Measurements from ENCODE around the gene CYP2A6.
A peak's percentile ranks its signal among the peaks of the same experiment; 100 is the strongest.
"Not testable (repeated sequence)": the region's sequence is repeated elsewhere in the genome, so short reads cannot be mapped to it uniquely, and the experiment has no call there.

The CYP2A6 gene, protein sequence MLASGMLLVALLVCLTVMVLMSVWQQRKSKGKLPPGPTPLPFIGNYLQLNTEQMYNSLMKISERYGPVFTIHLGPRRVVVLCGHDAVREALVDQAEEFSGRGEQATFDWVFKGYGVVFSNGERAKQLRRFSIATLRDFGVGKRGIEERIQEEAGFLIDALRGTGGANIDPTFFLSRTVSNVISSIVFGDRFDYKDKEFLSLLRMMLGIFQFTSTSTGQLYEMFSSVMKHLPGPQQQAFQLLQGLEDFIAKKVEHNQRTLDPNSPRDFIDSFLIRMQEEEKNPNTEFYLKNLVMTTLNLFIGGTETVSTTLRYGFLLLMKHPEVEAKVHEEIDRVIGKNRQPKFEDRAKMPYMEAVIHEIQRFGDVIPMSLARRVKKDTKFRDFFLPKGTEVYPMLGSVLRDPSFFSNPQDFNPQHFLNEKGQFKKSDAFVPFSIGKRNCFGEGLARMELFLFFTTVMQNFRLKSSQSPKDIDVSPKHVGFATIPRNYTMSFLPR

GRCh38 chr19:40850277-40850676, at the start of gene CYP2A6:
Gene CYP2A6, minus strand, starts transcription at chr19:40850447. Its CDS starts 21 bp downstream, at chr19:40850426.
- not testable (repeated sequence) for DNase-seq (ENCODE audit: low read depth); H3K4me3 ChIP-seq (ENCODE audit: low read length)

GRCh38 chr19:40899964-40900363, 49.7 kb upstream of the CYP2A6 start:
- H3K4me3 ChIP-seq (ENCODE audit: low read length); DNase-seq (ENCODE audit: low read depth): not testable (repeated sequence)

- not testable (repeated sequence) for H3K4me3 ChIP-seq (ENCODE audit: low read length)
- peak; percentile 7 for DNase-seq (ENCODE audit: low read depth)
These were observed 46.9 kb upstream of the CYP2A6 start for GRCh38 chr19:40896843-40897789.

DNA sequence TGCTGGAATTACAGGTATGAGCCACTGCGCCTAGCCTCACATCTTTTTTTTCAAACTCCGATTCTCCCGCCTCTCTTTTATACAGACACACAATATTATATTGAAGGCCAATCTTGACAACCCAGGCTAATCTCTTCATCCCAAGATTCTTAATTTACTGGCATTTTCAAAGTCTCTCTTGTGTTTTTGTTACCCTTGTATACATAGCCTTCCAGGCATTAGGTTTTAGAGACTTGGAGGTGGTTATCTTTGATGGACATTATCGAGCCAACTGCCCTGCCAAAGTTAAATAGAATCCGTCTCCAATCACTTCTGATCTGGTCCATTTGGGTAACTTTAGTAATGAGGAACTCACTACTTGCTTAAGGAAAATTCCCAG, 46.2 kb upstream of the CYP2A6 start:
- H3K4me3 ChIP-seq (ENCODE audit: low read length) = no peak overlapping the region
- TF ChIP-seq, protein P1, sequence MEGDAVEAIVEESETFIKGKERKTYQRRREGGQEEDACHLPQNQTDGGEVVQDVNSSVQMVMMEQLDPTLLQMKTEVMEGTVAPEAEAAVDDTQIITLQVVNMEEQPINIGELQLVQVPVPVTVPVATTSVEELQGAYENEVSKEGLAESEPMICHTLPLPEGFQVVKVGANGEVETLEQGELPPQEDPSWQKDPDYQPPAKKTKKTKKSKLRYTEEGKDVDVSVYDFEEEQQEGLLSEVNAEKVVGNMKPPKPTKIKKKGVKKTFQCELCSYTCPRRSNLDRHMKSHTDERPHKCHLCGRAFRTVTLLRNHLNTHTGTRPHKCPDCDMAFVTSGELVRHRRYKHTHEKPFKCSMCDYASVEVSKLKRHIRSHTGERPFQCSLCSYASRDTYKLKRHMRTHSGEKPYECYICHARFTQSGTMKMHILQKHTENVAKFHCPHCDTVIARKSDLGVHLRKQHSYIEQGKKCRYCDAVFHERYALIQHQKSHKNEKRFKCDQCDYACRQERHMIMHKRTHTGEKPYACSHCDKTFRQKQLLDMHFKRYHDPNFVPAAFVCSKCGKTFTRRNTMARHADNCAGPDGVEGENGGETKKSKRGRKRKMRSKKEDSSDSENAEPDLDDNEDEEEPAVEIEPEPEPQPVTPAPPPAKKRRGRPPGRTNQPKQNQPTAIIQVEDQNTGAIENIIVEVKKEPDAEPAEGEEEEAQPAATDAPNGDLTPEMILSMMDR (IDR thresholded peaks at IDR 0.05; ENCODE audit: insufficient read depth, low read depth, low read length, missing control alignments) = no peak
- DNase-seq (ENCODE audit: low read depth) = no peak

DNA sequence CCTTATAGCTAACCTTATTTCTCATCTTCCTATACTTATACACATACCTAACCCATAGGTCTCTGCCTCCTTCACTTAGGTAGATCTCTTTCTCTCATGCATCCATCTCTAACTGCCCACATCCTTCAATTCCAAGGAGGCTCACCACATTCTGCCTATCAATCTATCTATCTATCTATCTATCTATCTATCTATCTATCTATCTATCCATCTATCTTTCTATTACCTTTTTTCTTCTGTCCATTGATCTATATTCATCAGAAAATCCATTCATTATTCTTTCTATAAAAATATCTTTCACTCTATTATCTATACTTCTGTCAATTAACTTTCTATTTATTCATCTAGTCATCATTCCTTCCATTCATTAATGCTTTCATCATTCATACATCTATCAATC, 42.9 kb upstream of the CYP2A6 start:
- no peak for DNase-seq (ENCODE audit: low read depth)

GRCh38 chr19:40889366-40889765, 39.1 kb upstream of the CYP2A6 start:
- no peak overlapping the region for H3K4me3 ChIP-seq (ENCODE audit: low read length)
- TF ChIP-seq, protein P1 (IDR thresholded peaks at IDR 0.05; ENCODE audit: insufficient read depth, low read depth, low read length, missing control alignments) = no peak
- DNase-seq (ENCODE audit: low read depth) = no peak

More for the DNA sequence above, 42.9 kb upstream of the CYP2A6 start:
- TF ChIP-seq, protein P1 (IDR thresholded peaks at IDR 0.05; ENCODE audit: insufficient read depth, low read depth, low read length, missing control alignments) = no peak
- H3K4me3 ChIP-seq (ENCODE audit: low read length) = no peak overlapping the region

DNA sequence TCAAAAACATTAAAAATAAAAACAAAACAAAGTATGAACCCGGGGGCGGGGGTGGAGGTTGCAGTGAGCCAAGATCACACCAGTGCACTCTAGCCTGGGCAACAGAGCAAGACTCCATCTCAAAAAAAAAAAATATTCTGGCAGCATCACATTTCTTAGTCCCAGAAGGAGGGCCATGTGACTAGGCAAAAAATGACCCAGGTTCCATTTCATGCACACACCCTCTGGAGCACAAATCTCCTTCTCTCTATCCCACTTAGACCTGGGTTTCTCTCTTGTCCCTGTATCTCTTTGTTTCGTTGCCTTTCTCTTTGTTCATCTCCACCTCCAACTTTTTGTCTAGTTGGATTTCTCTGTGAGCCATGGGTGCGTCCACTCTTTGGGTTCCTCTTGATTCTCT, 37.9 kb upstream of the CYP2A6 start:
- TF ChIP-seq, protein P1 (IDR thresholded peaks at IDR 0.05; ENCODE audit: insufficient read depth, low read depth, low read length, missing control alignments) = no peak
- no peak overlapping the region for H3K4me3 ChIP-seq (ENCODE audit: low read length)
- no peak for DNase-seq (ENCODE audit: low read depth)

- H3K4me3 ChIP-seq (ENCODE audit: low read length); DNase-seq (ENCODE audit: low read depth): not testable (repeated sequence)
These were observed 34.1 kb upstream of the CYP2A6 start for GRCh38 chr19:40884187-40884931.

- DNase-seq (ENCODE audit: low read depth); H3K4me3 ChIP-seq (ENCODE audit: low read length): not testable (repeated sequence)
These were observed 31.8 kb upstream of the CYP2A6 start, which contains the start of gene CYP2A7 for GRCh38 chr19:40882062-40882461. Gene CYP2A7, minus strand, starts transcription at chr19:40882231. Its CDS starts 21 bp downstream, at chr19:40882210.

DNA sequence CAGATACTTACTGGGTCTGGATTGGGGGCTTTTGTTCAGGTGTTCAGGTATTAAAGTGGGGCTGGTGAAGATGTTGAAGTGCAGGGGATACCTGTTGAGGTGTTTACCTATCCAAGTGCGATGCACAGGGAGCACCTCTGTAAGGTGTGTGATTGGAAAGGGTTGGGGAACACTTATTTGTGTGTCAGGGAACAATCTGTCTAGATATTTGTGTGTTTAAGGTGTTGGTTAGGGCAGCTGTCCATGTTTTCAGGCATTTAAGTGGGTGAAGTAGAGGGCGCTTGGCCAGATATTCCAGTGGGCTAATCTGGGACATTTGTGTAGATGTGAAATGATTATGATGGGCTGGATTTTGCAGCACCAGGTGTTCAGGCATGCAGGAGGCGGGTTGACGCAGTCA, 29.1 kb upstream of the CYP2A6 start:
- H3K4me3 ChIP-seq (ENCODE audit: low read length); DNase-seq (ENCODE audit: low read depth): not testable (repeated sequence)

DNA sequence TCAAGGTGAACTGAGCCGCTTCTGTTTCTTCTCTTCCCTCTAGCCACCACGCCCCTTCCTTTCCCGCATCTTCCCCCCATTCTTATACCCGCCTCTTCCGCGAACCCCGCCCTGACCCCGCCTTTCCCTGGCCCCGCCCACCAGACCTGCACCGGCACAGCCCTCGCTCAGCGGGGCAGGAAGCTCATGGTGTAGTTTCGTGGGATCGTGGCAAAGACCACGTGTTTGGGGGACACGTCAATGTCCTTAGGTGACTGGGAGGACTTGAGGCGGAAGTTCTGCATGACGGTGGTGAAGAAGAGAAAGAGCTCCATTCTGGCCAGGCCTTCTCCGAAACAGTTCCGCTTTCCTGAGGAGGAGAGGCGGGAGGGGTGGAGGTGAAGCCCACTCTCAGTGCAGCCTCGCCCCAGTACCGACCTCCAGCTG, 25.3 kb upstream of the CYP2A6 start:
- peak; percentile 4 for DNase-seq (ENCODE audit: low read depth)

GRCh38 chr19:40874874-40875273, 24.6 kb upstream of the CYP2A6 start:
- not testable (repeated sequence) for H3K4me3 ChIP-seq (ENCODE audit: low read length); DNase-seq (ENCODE audit: low read depth)

More for the DNA sequence above, 25.3 kb upstream of the CYP2A6 start:
- H3K4me3 ChIP-seq (ENCODE audit: low read length) = not testable (repeated sequence)

- H3K4me3 ChIP-seq (ENCODE audit: low read length); DNase-seq (ENCODE audit: low read depth): not testable (repeated sequence)
These were observed 23.6 kb upstream of the CYP2A6 start for GRCh38 chr19:40873873-40874272.

All from epithelial cell of esophagus (primary cell).